ENCODE data around the gene KIF14.

DNA sequence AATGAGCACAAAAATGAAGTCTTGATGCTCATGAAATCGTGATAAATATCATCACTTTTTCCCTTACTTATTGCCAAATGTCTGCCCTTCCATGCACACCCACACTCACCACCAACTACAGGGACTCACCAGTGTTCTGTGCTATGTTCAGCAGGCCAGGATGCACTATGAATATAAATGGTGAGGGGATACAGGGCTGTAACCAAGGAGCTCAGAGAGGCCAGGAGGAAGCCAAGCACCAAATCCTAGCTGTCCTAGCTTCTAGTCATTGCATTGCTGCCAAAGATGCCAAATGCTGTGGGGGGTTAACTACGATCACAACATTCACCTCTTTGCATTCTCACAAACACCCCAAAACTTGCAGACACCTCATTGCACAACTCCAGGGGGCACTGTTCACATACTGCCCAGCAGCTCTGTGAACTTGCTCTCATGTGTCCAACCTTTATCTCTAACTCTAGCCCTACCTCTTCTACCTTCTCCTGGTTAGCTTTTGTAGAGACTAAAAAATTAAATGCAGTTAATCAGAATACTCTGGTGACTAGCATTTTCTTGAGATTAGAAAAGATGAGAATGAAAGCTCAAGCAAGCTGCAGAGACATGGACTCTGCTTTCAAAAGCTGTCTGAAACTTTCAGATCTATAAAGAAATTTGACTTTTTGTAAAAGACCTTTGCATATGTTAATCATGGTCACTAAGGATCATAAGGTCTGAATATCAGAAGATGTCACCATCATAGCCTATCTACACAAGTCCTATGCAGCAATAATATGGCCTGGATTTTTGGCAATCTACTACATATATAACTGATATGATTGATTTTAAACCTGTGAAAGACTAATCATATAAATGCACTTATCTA is 13.9 kb upstream of the KIF14 start:
- TF ChIP-seq, protein P1, sequence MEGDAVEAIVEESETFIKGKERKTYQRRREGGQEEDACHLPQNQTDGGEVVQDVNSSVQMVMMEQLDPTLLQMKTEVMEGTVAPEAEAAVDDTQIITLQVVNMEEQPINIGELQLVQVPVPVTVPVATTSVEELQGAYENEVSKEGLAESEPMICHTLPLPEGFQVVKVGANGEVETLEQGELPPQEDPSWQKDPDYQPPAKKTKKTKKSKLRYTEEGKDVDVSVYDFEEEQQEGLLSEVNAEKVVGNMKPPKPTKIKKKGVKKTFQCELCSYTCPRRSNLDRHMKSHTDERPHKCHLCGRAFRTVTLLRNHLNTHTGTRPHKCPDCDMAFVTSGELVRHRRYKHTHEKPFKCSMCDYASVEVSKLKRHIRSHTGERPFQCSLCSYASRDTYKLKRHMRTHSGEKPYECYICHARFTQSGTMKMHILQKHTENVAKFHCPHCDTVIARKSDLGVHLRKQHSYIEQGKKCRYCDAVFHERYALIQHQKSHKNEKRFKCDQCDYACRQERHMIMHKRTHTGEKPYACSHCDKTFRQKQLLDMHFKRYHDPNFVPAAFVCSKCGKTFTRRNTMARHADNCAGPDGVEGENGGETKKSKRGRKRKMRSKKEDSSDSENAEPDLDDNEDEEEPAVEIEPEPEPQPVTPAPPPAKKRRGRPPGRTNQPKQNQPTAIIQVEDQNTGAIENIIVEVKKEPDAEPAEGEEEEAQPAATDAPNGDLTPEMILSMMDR (IDR thresholded peaks at IDR 0.05) = no peak
- TF ChIP-seq POLR2AphosphoS5 (IDR thresholded peaks at IDR 0.05) = no peak
- TF ChIP-seq POLR2A (IDR thresholded peaks at IDR 0.05) = no peak
- TF ChIP-seq EP300 (IDR thresholded peaks at IDR 0.05) = no peak
